Activated CD4-positive, alpha-beta T cell treated with anti-CD3 and anti-CD28 coated beads, Interleukin-2, amount 10 ng/mL, durations not matched to agents 7 days and 5 days (primary cell): ENCODE data around the gene NCAM1. TPM values are rescaled to one million over a fixed set of nuclear protein-coding genes. Genes with fewer than 3 reads are reported as not detected.

ENCODE experiments used
- CTCF ChIA-PET: fragments of 350-600 bp; sonication (Branson Sonifier 250); formaldehyde crosslinking; loops from one replicate; lab custom pipeline; 2021; ENCODE audit warnings: antibody characterized with exemption; lab: Charles Lee
- POLR2A ChIA-PET: fragments of 350-600 bp; sonication (Branson Sonifier 250); formaldehyde crosslinking; loops from one replicate; lab custom pipeline; 2021; ENCODE audit warnings: antibody characterized with exemption; lab: Charles Lee
- DNase-seq: peaks from one replicate; pipeline ENCODE4 v3.0.0-alpha.2; 2020
- H3K27ac Mint-ChIP-seq: one replicate; pipeline ENCODE4 v1.8.0; 2021; ENCODE audit warnings: mild to moderate bottlenecking, moderate library complexity, mixed read lengths
- H3K27me3 Mint-ChIP-seq: one replicate; pipeline ENCODE4 v1.8.0; 2021; ENCODE audit warnings: mixed read lengths
- H3K36me3 Mint-ChIP-seq: one replicate; pipeline ENCODE4 v1.8.0; 2021; ENCODE audit warnings: low read depth, mixed read lengths
- H3K4me1 Mint-ChIP-seq: one replicate; pipeline ENCODE4 v1.8.0; 2021; ENCODE audit warnings: mixed read lengths
- H3K4me3 Mint-ChIP-seq: one replicate; pipeline ENCODE4 v1.8.0; 2021; ENCODE audit warnings: mild to moderate bottlenecking, moderate library complexity, mixed read lengths
- H3K9me3 Mint-ChIP-seq: one replicate; pipeline ENCODE4 v1.8.0; 2021; ENCODE audit warnings: mixed read lengths
- total RNA-seq, 2 experiments: library from RNA; stranded (reverse); gene quantifications; one replicate each; pipeline ENCODE4 v1.2.3, GENCODE V29; 2021

Gene NCAM1
- total RNA-seq, 2 experiments from 2014 or later = 0.15 to 0.42 TPM

- Mint-ChIP-seq H3K4me1 (peaks cover 2% of the 10 kb centered on the region), H3K27me3 (peaks cover 8% of the 10 kb centered on the region), H3K27ac (no peak overlapping the region), H3K4me3 (no peak overlapping the region), H3K36me3 (no peaks in the 10 kb centered on the region), H3K9me3 (no peaks in the 10 kb centered on the region)
- CTCF ChIA-PET = no interaction called here
- DNase-seq = no peak
- POLR2A ChIA-PET = no interaction called here
Measured at GRCh38 chr11:113201054-113201818, 240.0 kb downstream of the NCAM1 start.

DNA sequence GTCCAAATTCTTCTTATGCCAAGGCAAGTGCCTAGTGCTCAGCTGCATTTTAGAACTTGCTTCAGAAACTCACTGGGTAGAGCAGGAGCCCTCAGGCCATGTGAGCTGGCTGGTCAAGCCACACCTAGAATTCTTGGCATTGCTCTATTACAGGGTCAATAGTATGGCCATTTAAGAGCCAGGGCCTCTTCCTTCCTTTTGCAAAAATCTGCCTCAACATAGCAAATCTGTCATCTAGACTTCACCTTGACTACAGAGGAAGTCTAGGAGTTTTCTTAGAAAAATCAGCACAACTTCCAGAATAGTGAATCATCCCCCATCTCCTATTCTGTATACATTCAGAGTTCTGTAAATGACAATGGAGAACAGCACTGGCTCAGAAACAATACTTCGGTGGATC, 241.2 kb downstream of the NCAM1 start:
- peaks cover 7% of the 10 kb centered on the region for H3K27me3 Mint-ChIP-seq
- ChIA-PET POLR2A (no interaction called here), CTCF (no interaction called here)
- DNase-seq = no peak
- H3K27ac Mint-ChIP-seq = no peak overlapping the region
- H3K36me3 Mint-ChIP-seq = no peaks in the 10 kb centered on the region
- no peak overlapping the region for H3K4me3 Mint-ChIP-seq
- H3K9me3 Mint-ChIP-seq = no peaks in the 10 kb centered on the region
- H3K4me1 Mint-ChIP-seq = peaks cover 2% of the 10 kb centered on the region

DNA sequence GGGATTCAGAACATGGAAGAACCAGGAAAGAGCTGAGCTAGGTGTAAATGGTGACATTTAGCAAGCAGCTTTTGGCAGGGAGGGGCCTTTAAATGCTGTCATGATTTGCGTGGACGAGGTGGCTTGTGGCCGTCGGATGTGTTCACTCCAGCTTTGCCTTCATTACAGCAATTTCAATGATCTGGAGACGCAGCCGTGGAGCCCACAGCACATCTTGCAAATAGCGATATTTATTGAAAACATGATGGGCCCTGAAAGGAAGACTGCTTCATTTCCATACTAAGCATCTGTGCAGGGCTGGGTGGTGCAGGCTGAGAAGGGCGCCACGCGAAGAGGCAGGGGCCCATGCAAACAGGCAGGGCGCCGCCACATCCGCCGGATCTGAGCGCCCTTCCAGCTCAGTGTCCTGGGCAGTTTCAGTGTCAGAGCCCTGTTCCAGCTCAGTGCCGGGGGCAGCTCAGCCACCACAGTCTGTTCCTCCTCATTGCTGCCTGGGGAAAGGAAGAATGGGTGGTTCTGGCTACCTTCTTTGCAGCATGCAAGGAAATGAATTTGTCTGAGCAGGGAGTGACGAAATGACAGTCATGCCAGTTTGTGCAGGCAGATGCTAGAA, 242.0 kb downstream of the NCAM1 start:
- no peak overlapping the region for H3K4me3 Mint-ChIP-seq
- no peaks in the 10 kb centered on the region for H3K9me3 Mint-ChIP-seq
- no peak overlapping the region for H3K27ac Mint-ChIP-seq
- peaks cover 4% of the 10 kb centered on the region for H3K27me3 Mint-ChIP-seq
- peaks cover 2% of the 10 kb centered on the region for H3K4me1 Mint-ChIP-seq
- no peaks in the 10 kb centered on the region for H3K36me3 Mint-ChIP-seq
- ChIA-PET POLR2A (no interaction called here), CTCF (interaction anchor here (1.0 kb wide), 1 partner anchor 33 kb away, joined by 3 read pairs; no protein-coding TSS in a partner anchor)
- no peak for DNase-seq

- ChIA-PET POLR2A (no interaction called here), CTCF (interaction anchor here (1.0 to 1.1 kb wide), 2 partner anchors 20 to 34 kb away, joined by 3 read pairs; no protein-coding TSS in a partner anchor)
- peaks cover 4% of the 10 kb centered on the region for H3K27me3 Mint-ChIP-seq
- H3K27ac Mint-ChIP-seq = no peak overlapping the region
- peaks cover 2% of the 10 kb centered on the region for H3K4me1 Mint-ChIP-seq
- no peak for DNase-seq
- no peaks in the 10 kb centered on the region for H3K9me3 Mint-ChIP-seq
- H3K4me3 Mint-ChIP-seq = no peak overlapping the region
- no peaks in the 10 kb centered on the region for H3K36me3 Mint-ChIP-seq
Measured at GRCh38 chr11:113204280-113204679, 243.1 kb downstream of the NCAM1 start.

- CTCF ChIA-PET = interaction anchor here (0.6 kb wide), 1 partner anchor 424 kb away, joined by 3 read pairs; no protein-coding TSS in a partner anchor
- Mint-ChIP-seq H3K27me3 (peaks cover 6% of the 10 kb centered on the region), H3K27ac (no peak overlapping the region), H3K36me3 (no peaks in the 10 kb centered on the region), H3K4me1 (no peaks in the 10 kb centered on the region), H3K9me3 (no peaks in the 10 kb centered on the region), H3K4me3 (no peak overlapping the region)
- no peak for DNase-seq
- POLR2A ChIA-PET = no interaction called here
Measured at GRCh38 chr11:113213549-113213948, 252.3 kb downstream of the NCAM1 start.

GRCh38 chr11:113222241-113222640, 261.0 kb downstream of the NCAM1 start:
- H3K36me3 Mint-ChIP-seq = no peaks in the 10 kb centered on the region

GRCh38 chr11:113234888-113235287, 273.7 kb downstream of the NCAM1 start:
- ChIA-PET POLR2A (no interaction called here), CTCF (interaction anchor here (1.1 kb wide), 1 partner anchor 13 kb away, joined by 3 read pairs; no protein-coding TSS in a partner anchor)
- no peak for DNase-seq
- Mint-ChIP-seq H3K4me3 (no peak overlapping the region), H3K36me3 (no peaks in the 10 kb centered on the region), H3K27me3 (peaks cover 7% of the 10 kb centered on the region), H3K27ac (no peak overlapping the region), H3K4me1 (no peaks in the 10 kb centered on the region), H3K9me3 (no peaks in the 10 kb centered on the region)

More at GRCh38 chr11:113222241-113222640, 261.0 kb downstream of the NCAM1 start:
- H3K27me3 Mint-ChIP-seq = peaks cover 9% of the 10 kb centered on the region
- no peaks in the 10 kb centered on the region for H3K9me3 Mint-ChIP-seq
- H3K27ac Mint-ChIP-seq = no peak overlapping the region
- DNase-seq = no peak
- ChIA-PET POLR2A (no interaction called here), CTCF (no interaction called here)
- no peak overlapping the region for H3K4me3 Mint-ChIP-seq
- H3K4me1 Mint-ChIP-seq = no peaks in the 10 kb centered on the region

- no peaks in the 10 kb centered on the region for H3K36me3 Mint-ChIP-seq
- H3K27ac Mint-ChIP-seq = no peak overlapping the region
- H3K27me3 Mint-ChIP-seq = peaks cover 13% of the 10 kb centered on the region
- H3K9me3 Mint-ChIP-seq = no peaks in the 10 kb centered on the region
- CTCF ChIA-PET = no interaction called here
- no peak for DNase-seq
- H3K4me1 Mint-ChIP-seq = no peaks in the 10 kb centered on the region
- no peak overlapping the region for H3K4me3 Mint-ChIP-seq
- POLR2A ChIA-PET = no interaction called here
Measured at GRCh38 chr11:113237261-113237660, 276.0 kb downstream of the NCAM1 start.

GRCh38 chr11:113238721-113239120, 277.5 kb downstream of the NCAM1 start:
- ChIA-PET POLR2A (no interaction called here), CTCF (no interaction called here)
- Mint-ChIP-seq H3K36me3 (no peaks in the 10 kb centered on the region), H3K9me3 (no peaks in the 10 kb centered on the region), H3K4me1 (peaks cover 9% of the 10 kb centered on the region), H3K27ac (no peak overlapping the region), H3K27me3 (peaks cover 22% of the 10 kb centered on the region), H3K4me3 (no peak overlapping the region)
- no peak for DNase-seq

GRCh38 chr11:113240389-113240788, 279.2 kb downstream of the NCAM1 start:
- CTCF ChIA-PET = no interaction called here
- Mint-ChIP-seq H3K4me3 (no peak overlapping the region), H3K4me1 (peaks cover 9% of the 10 kb centered on the region)

DNA sequence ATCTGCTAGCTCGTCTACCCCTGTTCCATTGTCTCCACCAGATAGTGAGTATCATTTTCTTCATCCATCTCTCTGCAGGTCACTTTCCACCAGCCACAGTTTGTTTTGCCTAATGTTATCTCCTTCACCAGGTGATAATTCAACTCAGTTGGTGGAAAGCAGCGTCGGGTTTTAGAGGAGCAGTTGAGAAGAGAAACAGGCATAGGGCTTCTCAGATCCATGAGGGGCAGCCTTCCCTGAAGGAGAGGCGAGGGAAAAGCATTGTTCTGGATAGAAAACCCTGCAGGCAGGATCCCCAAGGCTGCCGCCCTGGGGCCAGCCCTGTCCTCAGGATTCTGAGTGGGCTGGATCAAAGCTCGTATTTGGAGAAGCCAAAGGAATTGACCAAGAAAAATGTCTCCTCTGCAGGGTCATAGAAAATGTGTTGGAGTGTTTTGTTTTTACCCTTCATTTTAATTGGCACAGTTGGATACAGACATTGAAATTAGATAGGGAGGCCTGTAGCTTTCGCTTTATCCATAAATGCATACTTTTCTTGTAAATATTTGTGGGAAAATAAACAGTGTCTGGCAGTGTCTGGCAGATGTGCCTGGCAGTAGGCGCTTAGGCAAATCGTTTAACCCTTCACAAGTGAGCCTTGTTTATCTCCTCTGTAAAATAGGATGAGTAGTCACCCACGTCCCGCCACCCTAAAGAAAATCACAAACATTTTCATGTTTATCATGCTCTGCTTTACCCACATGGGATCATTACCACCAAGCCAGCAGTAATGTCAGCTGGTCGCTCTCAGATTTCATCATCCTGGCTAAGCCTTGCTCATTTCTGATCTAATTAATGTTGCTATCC, 279.8 kb downstream of the NCAM1 start:
- Mint-ChIP-seq H3K4me3 (no peak overlapping the region), H3K9me3 (no peaks in the 10 kb centered on the region), H3K36me3 (no peaks in the 10 kb centered on the region), H3K27me3 (peaks cover 37% of the 10 kb centered on the region), H3K4me1 (peaks cover 9% of the 10 kb centered on the region), H3K27ac (no peak overlapping the region)
- POLR2A ChIA-PET = no interaction called here
- CTCF ChIA-PET = no interaction called here
- no peak for DNase-seq

More at GRCh38 chr11:113240389-113240788, 279.2 kb downstream of the NCAM1 start:
- H3K27me3 Mint-ChIP-seq = peaks cover 33% of the 10 kb centered on the region
- H3K9me3 Mint-ChIP-seq = no peaks in the 10 kb centered on the region
- DNase-seq = no peak
- H3K36me3 Mint-ChIP-seq = no peaks in the 10 kb centered on the region
- H3K27ac Mint-ChIP-seq = no peak overlapping the region
- POLR2A ChIA-PET = no interaction called here

- peaks cover 9% of the 10 kb centered on the region for H3K4me1 Mint-ChIP-seq
- CTCF ChIA-PET = no interaction called here
- peaks cover 41% of the 10 kb centered on the region for H3K27me3 Mint-ChIP-seq
- DNase-seq = no peak
- no peaks in the 10 kb centered on the region for H3K9me3 Mint-ChIP-seq
- no peak overlapping the region for H3K27ac Mint-ChIP-seq
- H3K36me3 Mint-ChIP-seq = no peaks in the 10 kb centered on the region
- POLR2A ChIA-PET = no interaction called here
- H3K4me3 Mint-ChIP-seq = no peak overlapping the region
Measured at GRCh38 chr11:113241636-113242054, 280.4 kb downstream of the NCAM1 start.

DNA sequence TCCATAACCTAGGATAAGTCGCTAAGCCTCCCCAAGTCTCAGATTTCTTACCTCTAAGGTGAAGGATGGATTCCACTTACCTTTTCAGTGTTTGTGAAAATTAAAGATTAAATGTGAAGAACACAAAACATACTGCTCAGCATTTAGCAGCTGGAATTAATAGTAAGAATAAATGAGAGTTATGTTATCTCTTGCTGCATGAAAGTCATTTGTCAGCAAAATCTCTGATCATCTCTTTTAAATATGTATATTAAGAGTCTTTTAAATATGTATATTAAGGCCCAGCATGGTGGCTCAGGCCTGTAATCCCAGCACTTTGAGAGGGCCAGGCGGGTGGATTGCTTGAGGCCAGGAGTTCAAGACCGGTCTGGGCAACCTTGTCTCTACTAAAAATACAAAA, 280.8 kb downstream of the NCAM1 start:
- H3K27ac Mint-ChIP-seq = no peak overlapping the region
- ChIA-PET POLR2A (no interaction called here), CTCF (no interaction called here)
- H3K4me3 Mint-ChIP-seq = no peak overlapping the region
- no peaks in the 10 kb centered on the region for H3K9me3 Mint-ChIP-seq
- no peak for DNase-seq
- peaks cover 9% of the 10 kb centered on the region for H3K4me1 Mint-ChIP-seq
- H3K27me3 Mint-ChIP-seq = peaks cover 41% of the 10 kb centered on the region
- no peaks in the 10 kb centered on the region for H3K36me3 Mint-ChIP-seq
